Ovary (tissue), 9 donors: Measurements from ENCODE around the gene ZNF207. TPM values are rescaled to one million over a fixed set of nuclear protein-coding genes. Genes with fewer than 3 reads are reported as not detected.
A peak's percentile ranks its signal among the peaks of the same experiment; 100 is the strongest.
"Not testable (repeated sequence)": the region's sequence is repeated elsewhere in the genome, so short reads cannot be mapped to it uniquely, and the experiment has no call there.

Source experiments
- DNase-seq, 5 donors: peaks; one replicate each; pipeline ENCODE4 v3.0.0-alpha.2; 2019 to 2020
- H3K27ac ChIP-seq, 2 donors: fragments of 200-600 bp; one replicate each; pipeline versions ENCODE4 v1.5.1 to v1.8.0; 2019 to 2022
- H3K27me3 ChIP-seq: fragments of 200-600 bp; one replicate; pipeline ENCODE4 v1.8.0; 2022
- H3K36me3 ChIP-seq: fragments of 200-600 bp; sonication (generic); one replicate; pipeline ENCODE4 v1.5.1; 2019
- H3K4me1 ChIP-seq: one replicate; pipeline ENCODE4 v1.8.1; 2013; ENCODE audit warnings: mild to moderate bottlenecking, moderate library complexity; ENCODE audit not compliant: insufficient read depth
- H3K4me3 ChIP-seq: fragments of 200-600 bp; sonication (generic); one replicate; pipeline ENCODE4 v1.5.1; 2017
- H3K9me3 ChIP-seq, 2 donors: fragments of 200-600 bp in 1 of 2; sonication (generic) in 1 of 2; one replicate each; pipeline versions ENCODE4 v1.5.1 to v1.8.1; 2013 to 2019; ENCODE audit warnings: mild to moderate bottlenecking in 1 of 2, moderate library complexity in 1 of 2
- EP300 ChIP-seq: sonication (generic); formaldehyde crosslinking; IDR thresholded peaks from one replicate; pipeline ENCODE4 v1.6.1; 2017; ENCODE audit warnings: antibody characterized with exemption
- POLR2A ChIP-seq: fragments of 450-650 bp; IDR thresholded peaks from one replicate; pipeline ENCODE4 v1.6.1; 2017; ENCODE audit warnings: antibody characterized with exemption, mild to moderate bottlenecking, moderate library complexity
- WGBS, 3 donors: extraction: QIAGEN DNeasy Blood & Tissue Kit in 1 of 3; methylation state at CpG; one replicate each; pipeline versions ENCODE4 v1.1.5 to v1.1.7; 2013 to 2017; 5-methylcytosine and 5-hydroxymethylcytosine counted together
- intact Hi-C, 4 donors: fragments of 100-400 bp; cut with DNase I; formaldehyde crosslinking; loops; one replicate each; pipeline versions ENCODE4 v1.11.0 to v1.15.1; 2022 to 2023
- polyA plus RNA-seq, 2 donors: library from polyadenylated mRNA; stranded (reverse); fragments of 200-250 nt in 1 of 2; fragments of 350-450 nt in 1 of 2; fragmentation: Illumina TruSeq in 1 of 2; extraction: RNeasy Lipid Tissue Mini Kit (QIAGEN cat#74804) in 1 of 2; gene quantifications; one replicate each; pipeline ENCODE4 v1.2.3, GENCODE V29; 2013 to 2014
- total RNA-seq, 7 donors: library from RNA; depleted of rRNA in 2 of 7; stranded (reverse); fragments of >200 nt in 2 of 7; fragmentation: NEBNext Ultra II Directional in 3 of 7; extraction: Animal tissue kit (Norgen Biotek cat#: 25700) in 3 of 7; gene quantifications; one replicate each; pipeline versions ENCODE4 v1.1.0 to v1.2.4, GENCODE V29; 2016 to 2023
- TF ChIP-seq, protein P1 (sequence below), 3 donors: fragments of 450-650 bp in 2 of 3; fragments of 200-600 bp in 1 of 3; IDR thresholded peaks; one replicate each; pipeline versions ENCODE4 v1.5.1 to v1.8.0; 2016 to 2022; ENCODE audit warnings: antibody characterized with exemption in 3 of 3, mild to moderate bottlenecking in 1 of 3
- donor health status: DM: no; HTN: no; CAD: no; lungs with moderate emphysema.
- donor health status: DM: no; HTN: no; CAD: no.
- donor health status: Bipolar disorder and iron deficiency.
- donor health status: DM: yes; HTN: yes; CAD: no.
- donor health status: DM: no; HTN: no; CAD: no.
- donor health status: DM: yes; HTN: yes; CAD: no.

Gene ZNF207
- total and polyA plus RNA-seq, 9 donors, result 67.0 to 157 (median 136) TPM

DNA sequence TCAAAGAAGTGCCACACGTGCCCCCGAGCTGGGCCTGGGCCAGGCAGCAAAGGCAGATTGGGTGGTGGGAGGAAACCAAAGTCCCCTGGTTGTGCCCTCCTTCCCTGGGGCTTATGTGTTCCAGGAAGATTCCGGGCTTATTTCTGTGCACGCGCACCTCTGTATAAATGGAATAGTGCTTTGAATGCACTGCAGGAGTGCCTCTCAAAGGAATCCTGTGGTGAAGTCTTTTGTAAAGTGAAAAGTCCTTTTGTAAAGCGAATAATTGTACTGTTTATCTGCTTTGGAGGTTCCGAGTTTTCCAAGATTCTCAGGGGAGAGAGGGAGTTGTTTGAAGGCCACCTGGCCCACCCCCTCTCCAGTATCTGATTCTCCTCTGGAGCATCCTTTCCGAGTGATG lies 34.8 kb upstream of the ZNF207 start:
- no peak for DNase-seq
- Histone ChIP-seq H3K36me3 (no peaks in the 10 kb centered on the region), H3K27ac (no peak overlapping the region), H3K9me3 (no peaks in the 10 kb centered on the region), H3K4me1 (no peaks in the 10 kb centered on the region), H3K27me3 (no peaks in the 10 kb centered on the region), H3K4me3 (no peak overlapping the region)
- 81 to 90% (median 88%) methylated on average over 8 of the region's 8 CpGs for WGBS, 3 donors
- intact Hi-C loops, result loop anchor here in 2 of 4 donors (5.0 to 10.0 kb wide), 2 partner anchors 60 to 63 kb away; no protein-coding TSS in a partner anchor
- TF ChIP-seq EP300 (no peak), POLR2A (no peak)
- TF ChIP-seq, protein P1, sequence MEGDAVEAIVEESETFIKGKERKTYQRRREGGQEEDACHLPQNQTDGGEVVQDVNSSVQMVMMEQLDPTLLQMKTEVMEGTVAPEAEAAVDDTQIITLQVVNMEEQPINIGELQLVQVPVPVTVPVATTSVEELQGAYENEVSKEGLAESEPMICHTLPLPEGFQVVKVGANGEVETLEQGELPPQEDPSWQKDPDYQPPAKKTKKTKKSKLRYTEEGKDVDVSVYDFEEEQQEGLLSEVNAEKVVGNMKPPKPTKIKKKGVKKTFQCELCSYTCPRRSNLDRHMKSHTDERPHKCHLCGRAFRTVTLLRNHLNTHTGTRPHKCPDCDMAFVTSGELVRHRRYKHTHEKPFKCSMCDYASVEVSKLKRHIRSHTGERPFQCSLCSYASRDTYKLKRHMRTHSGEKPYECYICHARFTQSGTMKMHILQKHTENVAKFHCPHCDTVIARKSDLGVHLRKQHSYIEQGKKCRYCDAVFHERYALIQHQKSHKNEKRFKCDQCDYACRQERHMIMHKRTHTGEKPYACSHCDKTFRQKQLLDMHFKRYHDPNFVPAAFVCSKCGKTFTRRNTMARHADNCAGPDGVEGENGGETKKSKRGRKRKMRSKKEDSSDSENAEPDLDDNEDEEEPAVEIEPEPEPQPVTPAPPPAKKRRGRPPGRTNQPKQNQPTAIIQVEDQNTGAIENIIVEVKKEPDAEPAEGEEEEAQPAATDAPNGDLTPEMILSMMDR (IDR thresholded peaks at IDR 0.05), result no peak

DNA sequence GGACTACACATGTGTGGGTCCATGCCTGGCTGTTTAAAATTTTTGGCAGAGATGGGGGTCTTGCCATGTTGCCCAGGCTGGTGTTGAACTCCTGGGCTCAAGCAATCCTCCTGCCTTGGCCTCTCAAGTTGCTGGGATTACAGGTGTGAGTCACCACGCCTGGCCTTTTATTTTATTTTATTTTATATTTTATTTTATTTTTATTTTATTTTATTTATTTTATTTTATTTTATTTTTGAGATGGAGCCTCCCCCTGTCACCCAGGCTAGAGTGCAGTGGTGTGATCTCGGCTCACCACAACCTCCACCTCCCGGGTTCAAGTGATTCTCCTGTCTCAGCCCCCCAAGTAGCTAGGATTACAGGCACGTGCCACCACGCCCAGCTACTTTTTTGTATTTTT lies 33.3 kb upstream of the ZNF207 start:
- intact Hi-C loops, result loop anchor here in 2 of 4 donors (5.0 to 10.0 kb wide), 2 partner anchors 62 to 64 kb away; no protein-coding TSS in a partner anchor
- not testable (repeated sequence) for H3K9me3 ChIP-seq, H3K4me1 ChIP-seq, H3K4me3 ChIP-seq, DNase-seq, H3K27me3 ChIP-seq, H3K27ac ChIP-seq, H3K36me3 ChIP-seq
- WGBS, 3 donors, result 91 to 95% (median 92%) methylated on average over 5 of the region's 5 CpGs

DNA sequence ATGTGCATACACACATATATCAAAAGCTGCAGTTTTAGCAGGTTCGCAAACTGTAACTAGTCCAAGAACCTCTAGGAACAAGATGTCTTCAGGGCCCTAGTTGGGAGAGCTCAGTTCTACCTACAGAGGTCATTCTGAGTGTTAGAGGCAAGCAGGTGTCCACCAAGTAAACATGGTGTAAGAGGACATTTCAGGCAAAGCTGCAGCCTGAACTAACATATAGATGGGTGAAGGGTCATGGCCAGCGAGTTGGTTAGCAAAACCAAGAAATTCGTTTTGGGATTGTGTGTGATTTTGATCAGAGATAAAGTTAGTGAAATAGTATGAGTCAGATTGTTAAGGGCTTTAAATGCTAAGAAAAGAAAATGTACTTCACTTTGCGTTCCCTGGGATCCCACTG lies 32.6 kb upstream of the ZNF207 start:
- DNase-seq, result no peak
- intact Hi-C loops, result loop anchor here in 2 of 4 donors (5.0 to 10.0 kb wide), 2 partner anchors 63 to 65 kb away; no protein-coding TSS in a partner anchor
- H3K9me3 ChIP-seq, result no peaks in the 10 kb centered on the region
- 81 to 87% (median 82%) methylated on average over 4 of the region's 4 CpGs for WGBS, 3 donors
- TF ChIP-seq, protein P1 (IDR thresholded peaks at IDR 0.05), result no peak
- no peak for TF ChIP-seq EP300
- no peak for TF ChIP-seq POLR2A
- no peak overlapping the region for H3K4me3 ChIP-seq
- H3K27me3 ChIP-seq, result no peaks in the 10 kb centered on the region
- no peaks in the 10 kb centered on the region for H3K4me1 ChIP-seq
- H3K27ac ChIP-seq, result no peak overlapping the region
- H3K36me3 ChIP-seq, result no peaks in the 10 kb centered on the region

DNA sequence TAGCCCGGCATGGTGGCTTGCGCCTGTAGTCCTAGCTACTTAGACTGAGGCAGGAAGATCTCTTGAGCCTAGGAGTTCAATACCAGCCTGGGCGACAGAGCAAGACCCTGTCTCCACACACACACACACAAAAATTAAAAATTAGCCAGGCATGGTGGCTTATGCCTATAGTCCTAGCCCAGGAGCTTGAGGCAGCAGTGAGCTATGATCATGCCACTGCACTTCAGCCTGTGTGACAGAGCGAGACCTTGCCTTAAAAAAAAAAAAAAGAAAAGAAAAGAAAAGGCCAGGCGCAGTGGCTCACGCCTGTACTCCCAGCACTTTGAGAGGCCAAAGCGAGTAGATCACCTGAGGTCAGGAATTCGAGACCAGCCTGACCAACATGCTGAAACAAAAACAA lies 31.9 kb upstream of the ZNF207 start:
- 90 to 96% (median 92%) methylated on average over 8 of the region's 8 CpGs for WGBS, 3 donors
- intact Hi-C loops, result loop anchor here in 2 of 4 donors (5.0 to 10.0 kb wide), 2 partner anchors 63 to 66 kb away; no protein-coding TSS in a partner anchor

DNA sequence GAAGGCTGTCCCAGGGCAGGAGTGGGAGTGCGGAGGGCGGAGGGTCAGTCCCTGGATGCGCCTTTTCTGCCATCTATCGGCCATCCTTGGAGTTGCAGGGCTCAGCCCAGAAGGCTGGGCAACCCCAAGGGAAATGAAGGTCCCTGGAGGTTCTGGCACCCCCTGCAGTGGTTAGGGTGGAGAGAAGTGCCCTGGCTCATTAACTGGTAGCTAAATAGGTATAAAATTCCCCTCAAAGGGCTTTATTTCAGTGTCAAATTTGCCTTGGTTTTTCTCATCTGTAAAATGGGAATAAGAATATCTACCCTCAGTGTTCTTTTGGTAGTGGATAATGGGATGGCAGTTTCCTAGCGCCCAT lies 30.4 kb upstream of the ZNF207 start:
- 16 to 18% (median 17%) methylated on average over 5 of the region's 5 CpGs for WGBS, 3 donors
- TF ChIP-seq, protein P1 (IDR thresholded peaks at IDR 0.05), result peak; percentile 77 to 85 (median 81)
- no peak for TF ChIP-seq EP300
- Histone ChIP-seq H3K4me3 (no peak overlapping the region), H3K4me1 (no peaks in the 10 kb centered on the region), H3K9me3 (no peaks in the 10 kb centered on the region), H3K36me3 (no peaks in the 10 kb centered on the region), H3K27ac (no peak overlapping the region), H3K27me3 (no peaks in the 10 kb centered on the region)
- peak; percentile 71 to 85 (median 81) for DNase-seq
- intact Hi-C loops, result loop anchor here in 2 of 4 donors (5.0 to 10.0 kb wide), 2 partner anchors 65 to 67 kb away; no protein-coding TSS in a partner anchor

More for the DNA sequence above, 31.9 kb upstream of the ZNF207 start:
- Histone ChIP-seq H3K36me3 (no peaks in the 10 kb centered on the region), H3K4me1 (no peaks in the 10 kb centered on the region), H3K27ac (no peak overlapping the region), H3K4me3 (no peak overlapping the region), H3K9me3 (no peaks in the 10 kb centered on the region), H3K27me3 (no peaks in the 10 kb centered on the region)
- no peak for TF ChIP-seq EP300
- TF ChIP-seq POLR2A, result no peak
- TF ChIP-seq, protein P1 (IDR thresholded peaks at IDR 0.05), result no peak
- DNase-seq, result no peak

DNA sequence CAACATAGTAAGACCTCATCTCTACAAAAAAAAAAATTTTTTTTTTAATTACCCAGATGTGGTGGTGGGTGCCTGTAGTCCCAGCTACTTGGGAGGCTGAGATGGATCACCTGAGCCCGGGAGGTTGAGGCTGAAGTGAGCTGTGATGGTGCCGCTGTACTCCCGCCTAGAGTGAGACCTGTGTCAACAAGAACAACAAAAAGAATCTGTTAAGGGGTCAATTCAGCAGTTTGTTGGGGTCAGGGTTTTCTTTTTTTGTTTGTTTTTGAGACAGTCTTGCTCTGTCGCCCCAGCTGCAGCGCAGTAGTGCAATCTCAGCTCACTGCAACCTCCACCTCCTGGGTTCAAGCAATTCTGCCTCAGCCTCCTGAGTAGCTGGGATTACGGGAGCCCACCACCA lies 29.9 kb upstream of the ZNF207 start:
- not testable (repeated sequence) for H3K4me1 ChIP-seq, H3K4me3 ChIP-seq, H3K36me3 ChIP-seq, H3K27me3 ChIP-seq, DNase-seq, H3K9me3 ChIP-seq, H3K27ac ChIP-seq
- WGBS, 3 donors, result 82 to 91% (median 88%) methylated on average over 6 of the region's 6 CpGs
- intact Hi-C loops, result loop anchor here in 1 of 4 donors (5.0 kb wide), 1 partner anchor 68 kb away; no protein-coding TSS in a partner anchor
